NCI-H146 treated with DMSO at 0.1 percent for 48 hours (cell line): ENCODE data around the gene PMEPA1.

Source experiments
- DNase-seq: peaks from one replicate; lab custom pipeline; 2025; ENCODE audit not compliant: unreplicated experiment; lab: John Stamatoyannopoulos, UW

Gene PMEPA1

GRCh38 chr20:57612916-57613315 lies 96.9 kb downstream of the PMEPA1 start:
- DNase-seq = no peak

- no peak for DNase-seq
Measured at GRCh38 chr20:57612436-57612835, 97.4 kb downstream of the PMEPA1 start.

GRCh38 chr20:57611586-57612311 lies 98.1 kb downstream of the PMEPA1 start:
- DNase-seq = no peak

- no peak for DNase-seq
Measured at GRCh38 chr20:57610261-57610952, 99.4 kb downstream of the PMEPA1 start.

- no peak for DNase-seq
Measured at GRCh38 chr20:57609842-57610167, 100.0 kb downstream of the PMEPA1 start.

GRCh38 chr20:57609086-57609841 lies 100.6 kb downstream of the PMEPA1 start:
- no peak for DNase-seq

GRCh38 chr20:57608516-57608915 lies 101.3 kb downstream of the PMEPA1 start:
- no peak for DNase-seq

- no peak for DNase-seq
Measured at GRCh38 chr20:57605878-57606277, 103.9 kb downstream of the PMEPA1 start.

GRCh38 chr20:57605045-57605444 lies 104.8 kb downstream of the PMEPA1 start:
- no peak for DNase-seq

GRCh38 chr20:57603120-57603519 lies 106.7 kb downstream of the PMEPA1 start:
- DNase-seq = no peak

- no peak for DNase-seq
Measured at GRCh38 chr20:57601737-57602136, 108.1 kb downstream of the PMEPA1 start.

- DNase-seq = no peak
Measured at GRCh38 chr20:57601211-57601570, 108.6 kb downstream of the PMEPA1 start.

GRCh38 chr20:57600320-57601210 lies 109.2 kb downstream of the PMEPA1 start:
- DNase-seq = no peak

- no peak for DNase-seq
Measured at GRCh38 chr20:57598491-57598890, 111.3 kb downstream of the PMEPA1 start.
